Aorta (tissue), 5 donors: ENCODE measurements around the gene KIAA1217. TPM values are rescaled to one million over a fixed set of nuclear protein-coding genes. Genes with fewer than 3 reads are reported as not detected.
"Not testable (repeated sequence)": the region's sequence is repeated elsewhere in the genome, so short reads cannot be mapped to it uniquely, and the experiment has no call there.

Experiments
- ATAC-seq: fragments of 200-7000 bp; cut with Tn5 transposase; one replicate; pipeline ENCODE4 v1.9.1; 2022; ENCODE audit warnings: moderate library complexity; ENCODE audit not compliant: low FRiP score
- DNase-seq, 2 donors: peaks; one replicate each; pipeline ENCODE4 v3.0.0-alpha.2; 2020
- H3K27ac ChIP-seq, 2 donors: one replicate each; pipeline ENCODE4 v1.5.1; 2013; ENCODE audit warnings: low read length in 2 of 2, mild to moderate bottlenecking in 2 of 2, moderate library complexity in 2 of 2, control low read depth in 1 of 2, inconsistent platforms in 1 of 2, low read depth in 1 of 2
- H3K27me3 ChIP-seq, 2 donors: one replicate each; pipeline ENCODE4 v1.6.1; 2013; ENCODE audit warnings: control low read depth in 1 of 2, low read length in 1 of 2, mild to moderate bottlenecking in 1 of 2, moderate library complexity in 1 of 2; ENCODE audit not compliant: insufficient read depth in 2 of 2, control insufficient read depth in 1 of 2
- H3K36me3 ChIP-seq, 2 donors: one replicate each; pipeline ENCODE4 v1.6.1; 2013; ENCODE audit warnings: control low read depth in 1 of 2, low read length in 1 of 2, mild to moderate bottlenecking in 1 of 2; ENCODE audit not compliant: insufficient read depth in 2 of 2, control insufficient read depth in 1 of 2
- H3K4me1 ChIP-seq, 2 donors: one replicate each; pipeline ENCODE4 v1.6.1; 2013; ENCODE audit warnings: low read length in 2 of 2, control low read depth in 1 of 2, mild to moderate bottlenecking in 1 of 2, moderate library complexity in 1 of 2; ENCODE audit not compliant: insufficient read depth in 2 of 2, control insufficient read depth in 1 of 2
- H3K4me3 ChIP-seq, 2 donors: one replicate each; pipeline ENCODE4 v1.5.1; 2013; ENCODE audit warnings: low read length in 2 of 2, control low read depth in 1 of 2, mild to moderate bottlenecking in 1 of 2
- H3K9me3 ChIP-seq: one replicate; pipeline ENCODE4 v1.6.1; 2013; ENCODE audit warnings: mild to moderate bottlenecking, low read length; ENCODE audit not compliant: control insufficient read depth
- WGBS, 2 donors: extraction: QIAGEN DNeasy Blood & Tissue Kit; methylation state at CpG; one replicate each; pipeline ENCODE4 v1.1.7; 2013; 5-methylcytosine and 5-hydroxymethylcytosine counted together
- intact Hi-C, 2 donors: fragments of 100-400 bp; cut with DNase I; formaldehyde crosslinking; loops; one replicate each; pipeline versions ENCODE4 v1.14.2 to v1.15.0; 2022
- polyA plus RNA-seq, 2 donors: library from polyadenylated mRNA; stranded (reverse); fragments of 200-250 nt; gene quantifications; one replicate each; pipeline ENCODE4 v1.2.3, GENCODE V29; 2013
- total RNA-seq, 2 donors: library from RNA; stranded (reverse); fragmentation: NEBNext Ultra II Directional; extraction: Animal tissue kit (Norgen Biotek cat#: 25700); gene quantifications; one replicate each; pipeline ENCODE4 v1.2.1, GENCODE V29; 2021
- donor health status: healthy with polysubstance abuse.
- donor health status: Bipolar disorder and iron deficiency.
- donor health status: DM: no; HTN: no; CAD: no.
- donor health status: DM: no; HTN: no; CAD: no.
- donor health status: DM: yes; HTN: yes; CAD: no.

KIAA1217 gene
- total and polyA plus RNA-seq, 4 donors: 2.5 to 18.3 (median 11.1) TPM

- H3K9me3 ChIP-seq, ATAC-seq, intact Hi-C loops, H3K4me1 ChIP-seq, H3K4me3 ChIP-seq, H3K27ac ChIP-seq, H3K36me3 ChIP-seq, DNase-seq, H3K27me3 ChIP-seq: not testable (repeated sequence)
- WGBS, 2 donors: 91 to 100% methylated on average over 2 of the region's 2 CpGs
These were observed 237.0 kb downstream of the KIAA1217 start for GRCh38 chr10:24445958-24446357.

- 90 to 96% methylated on average over 6 of the region's 6 CpGs for WGBS, 2 donors
- intact Hi-C loops: no loop called here
These were observed 237.8 kb downstream of the KIAA1217 start for GRCh38 chr10:24446739-24447138.

GRCh38 chr10:24448351-24448999 is 239.5 kb downstream of the KIAA1217 start:
- intact Hi-C loops: no loop called here
- Histone ChIP-seq H3K4me3 (no peak overlapping the region), H3K36me3 (peaks cover 0 to 2% of the 10 kb centered on the region in 2 donors), H3K4me1 (peaks cover 0 to 1% of the 10 kb centered on the region in 2 donors), H3K9me3 (no peaks in the 10 kb centered on the region), H3K27ac (no peak overlapping the region), H3K27me3 (no peaks in the 10 kb centered on the region)
- DNase-seq: no peak
- WGBS, 2 donors: 66 to 73% methylated on average over 3 of the region's 3 CpGs
- ATAC-seq: no peak

More at GRCh38 chr10:24446739-24447138, 237.8 kb downstream of the KIAA1217 start:
- peaks cover 0 to 2% of the 10 kb centered on the region in 2 donors for H3K36me3 ChIP-seq
- no peaks in the 10 kb centered on the region for H3K4me1 ChIP-seq
- H3K27ac ChIP-seq: no peak overlapping the region
- H3K27me3 ChIP-seq: no peaks in the 10 kb centered on the region
- no peak overlapping the region for H3K4me3 ChIP-seq
- no peaks in the 10 kb centered on the region for H3K9me3 ChIP-seq
- DNase-seq (no peak), ATAC-seq (no peak)

- Histone ChIP-seq H3K36me3 (peaks cover 0 to 2% of the 10 kb centered on the region in 2 donors), H3K4me3 (peak overlapping the region in 1 of 2 donors; percentile 72), H3K27me3 (no peaks in the 10 kb centered on the region), H3K9me3 (no peaks in the 10 kb centered on the region), H3K27ac (no peak overlapping the region), H3K4me1 (peaks cover 0 to 1% of the 10 kb centered on the region in 2 donors)
- intact Hi-C loops: no loop called here
- DNase-seq (no peak), ATAC-seq (peak; percentile 52)
- WGBS, 2 donors: 1 to 5% methylated on average over 5 of the region's 5 CpGs
These were observed 240.4 kb downstream of the KIAA1217 start for GRCh38 chr10:24449321-24449740.

GRCh38 chr10:24449769-24450310 is 240.9 kb downstream of the KIAA1217 start:
- 4 to 8% methylated on average over 3 of the region's 3 CpGs for WGBS, 2 donors
- H3K27ac ChIP-seq: no peak overlapping the region

GRCh38 chr10:24451325-24451820 is 242.4 kb downstream of the KIAA1217 start:
- H3K36me3 ChIP-seq: no peaks in the 10 kb centered on the region
- no peak overlapping the region for H3K27ac ChIP-seq
- ATAC-seq (no peak), DNase-seq (no peak)
- intact Hi-C loops: no loop called here
- no peaks in the 10 kb centered on the region for H3K9me3 ChIP-seq
- H3K4me3 ChIP-seq: no peak overlapping the region
- H3K4me1 ChIP-seq: peaks cover 0 to 1% of the 10 kb centered on the region in 2 donors
- 85 to 88% methylated on average over 4 of the region's 4 CpGs for WGBS, 2 donors
- no peaks in the 10 kb centered on the region for H3K27me3 ChIP-seq

More at GRCh38 chr10:24449769-24450310, 240.9 kb downstream of the KIAA1217 start:
- H3K9me3 ChIP-seq: no peaks in the 10 kb centered on the region
- ATAC-seq: no peak
- intact Hi-C loops: no loop called here
- H3K36me3 ChIP-seq: no peaks in the 10 kb centered on the region
- H3K4me1 ChIP-seq: peaks cover 0 to 1% of the 10 kb centered on the region in 2 donors
- no peak for DNase-seq
- H3K27me3 ChIP-seq: no peaks in the 10 kb centered on the region
- peak overlapping the region in 1 of 2 donors; percentile 72 for H3K4me3 ChIP-seq

GRCh38 chr10:24452030-24452429 is 243.1 kb downstream of the KIAA1217 start:
- H3K36me3 ChIP-seq: no peaks in the 10 kb centered on the region
- WGBS, 2 donors: 91% methylated on average over 8 of the region's 8 CpGs
- H3K4me1 ChIP-seq: peaks cover 0 to 1% of the 10 kb centered on the region in 2 donors
- ATAC-seq: no peak
- H3K27me3 ChIP-seq: no peaks in the 10 kb centered on the region
- H3K27ac ChIP-seq: no peak overlapping the region
- H3K9me3 ChIP-seq: no peaks in the 10 kb centered on the region
- no peak overlapping the region for H3K4me3 ChIP-seq
- intact Hi-C loops: no loop called here
- DNase-seq: no peak

GRCh38 chr10:24453404-24453830 is 244.5 kb downstream of the KIAA1217 start:
- no peaks in the 10 kb centered on the region for H3K36me3 ChIP-seq
- H3K4me3 ChIP-seq: no peak overlapping the region
- intact Hi-C loops: no loop called here
- DNase-seq: no peak
- H3K4me1 ChIP-seq: peaks cover 0 to 1% of the 10 kb centered on the region in 2 donors
- no peaks in the 10 kb centered on the region for H3K27me3 ChIP-seq
- no peak for ATAC-seq
- H3K9me3 ChIP-seq: no peaks in the 10 kb centered on the region
- H3K27ac ChIP-seq: no peak overlapping the region

GRCh38 chr10:24453973-24454372 is 245.0 kb downstream of the KIAA1217 start:
- no peak overlapping the region for H3K4me3 ChIP-seq
- peaks cover 0 to 1% of the 10 kb centered on the region in 2 donors for H3K4me1 ChIP-seq
- no peaks in the 10 kb centered on the region for H3K9me3 ChIP-seq
- H3K27me3 ChIP-seq: no peaks in the 10 kb centered on the region
- intact Hi-C loops: no loop called here
- no peak for ATAC-seq
- H3K27ac ChIP-seq: no peak overlapping the region
- no peaks in the 10 kb centered on the region for H3K36me3 ChIP-seq
- WGBS, 2 donors: 89 to 90% methylated on average over 4 of the region's 4 CpGs
- DNase-seq: no peak
